MM.1S (cell line): ENCODE measurements around the gene RUNDC3A.

ENCODE experiments used
- DNase-seq: peaks from one replicate; pipeline ENCODE4 v3.0.0-alpha.2; 2015
- H2AFZ ChIP-seq: fragments of 300-600 bp; sonication (generic); 2 replicates; pipeline ENCODE4 v1.6.0; 2016; ENCODE audit warnings: antibody characterized with exemption, low read length
- H3F3A ChIP-seq: fragments of 300-600 bp; sonication (generic); 2 replicates; pipeline ENCODE4 v1.6.1; 2016; ENCODE audit warnings: mild to moderate bottlenecking, antibody characterized with exemption, low read length, moderate library complexity, mixed read lengths; ENCODE audit not compliant: insufficient read depth
- H3K27ac ChIP-seq: fragments of 300-600 bp; sonication (generic); 2 replicates; pipeline ENCODE4 v1.5.1; 2016; ENCODE audit warnings: mild to moderate bottlenecking, low read length
- H3K27me3 ChIP-seq: fragments of 300-600 bp; sonication (generic); replicated peaks from 2 replicates; pipeline ENCODE4 v1.6.0; 2016; ENCODE audit warnings: low read length; ENCODE audit not compliant: insufficient read depth
- H3K36me3 ChIP-seq: fragments of 300-600 bp; sonication (generic); replicated peaks from 2 replicates; pipeline ENCODE4 v1.6.1; 2016; ENCODE audit warnings: mild to moderate bottlenecking, low read length, mixed read lengths; ENCODE audit not compliant: insufficient read depth
- H3K4me1 ChIP-seq: fragments of 300-600 bp; sonication (generic); 2 replicates; pipeline ENCODE4 v1.6.1; 2016; ENCODE audit warnings: low read length, mixed read lengths
- H3K4me2 ChIP-seq: fragments of 300-600 bp; sonication (generic); 2 replicates; pipeline ENCODE4 v1.6.0; 2016; ENCODE audit warnings: low read depth, low read length
- H3K4me3 ChIP-seq: fragments of 300-600 bp; sonication (generic); 2 replicates; pipeline ENCODE4 v1.5.1; 2016; ENCODE audit warnings: low read length, mixed read lengths
- H3K79me2 ChIP-seq: fragments of 300-600 bp; sonication (generic); 2 replicates; pipeline ENCODE4 v1.6.1; 2016; ENCODE audit warnings: mixed run types, low read length, mixed read lengths
- H3K9ac ChIP-seq: fragments of 300-600 bp; sonication (generic); 2 replicates; pipeline ENCODE4 v1.6.1; 2016; ENCODE audit warnings: low read length, mixed read lengths
- H3K9me2 ChIP-seq: fragments of 300-600 bp; sonication (generic); replicated peaks from 2 replicates; pipeline ENCODE4 v1.6.1; 2016; ENCODE audit warnings: mild to moderate bottlenecking, low read length, mixed read lengths; ENCODE audit not compliant: insufficient read depth
- H3K9me3 ChIP-seq: fragments of 300-600 bp; sonication (generic); replicated peaks from 2 replicates; pipeline ENCODE4 v1.6.1; 2016; ENCODE audit warnings: mild to moderate bottlenecking, low read length, mixed read lengths; ENCODE audit not compliant: insufficient read depth
- H4K20me1 ChIP-seq: fragments of 300-600 bp; sonication (generic); 2 replicates; pipeline ENCODE4 v1.6.1; 2016; ENCODE audit warnings: mild to moderate bottlenecking, low read length, moderate library complexity, mixed read lengths; ENCODE audit not compliant: insufficient read depth
- EZH2 ChIP-seq: fragments of 300-600 bp; sonication (generic); optimal IDR thresholded peaks from 2 replicates; pipeline ENCODE3; 2017; ENCODE audit warnings: low read depth, mild to moderate bottlenecking, antibody characterized with exemption, low read length, mixed read lengths
- EZH2phosphoT487 ChIP-seq: fragments of 300-600 bp; sonication (generic); IDR thresholded peaks from 2 replicates; pipeline ENCODE4 v1.6.1; 2018; ENCODE audit warnings: antibody characterized with exemption, low read length
- TF ChIP-seq, protein P1 (sequence below): fragments of 300-600 bp; sonication (generic); IDR thresholded peaks from 2 replicates; pipeline ENCODE4 v1.5.1; 2016; ENCODE audit warnings: antibody characterized with exemption, low read length, mixed read lengths

RUNDC3A gene

DNA sequence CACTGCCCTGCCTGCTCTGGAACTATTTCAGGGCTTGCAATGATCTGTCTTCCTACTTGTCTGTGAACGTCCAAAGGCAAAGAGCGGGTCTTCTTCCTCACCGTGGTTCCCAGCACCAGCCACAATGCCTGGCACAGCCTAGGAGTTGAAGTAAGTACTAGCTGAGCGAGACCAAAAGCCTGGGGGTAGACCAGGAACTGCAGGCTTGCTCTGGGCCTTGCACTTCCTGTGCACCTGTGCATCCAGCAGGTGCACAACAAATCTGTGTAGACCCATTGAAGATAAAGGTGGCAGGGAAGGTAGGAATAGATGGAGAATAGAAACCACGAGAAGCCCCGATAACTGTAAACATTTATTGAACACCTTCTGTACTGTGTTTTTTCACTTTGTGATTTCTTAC, 50.6 kb downstream of the RUNDC3A start:
- Histone ChIP-seq H4K20me1 (no peaks in the 10 kb centered on the region), H2AFZ (peak overlapping the region; percentile 61), H3K9me2 (no peaks in the 10 kb centered on the region), H3K36me3 (no peaks in the 10 kb centered on the region), H3K4me3 (peak overlapping the region; percentile 26; the same call in 1 of the 2 replicates), H3K9me3 (no peaks in the 10 kb centered on the region), H3F3A (peaks cover 6% of the 10 kb centered on the region), H3K9ac (no peak overlapping the region), H3K79me2 (no peaks in the 10 kb centered on the region), H3K4me1 (peaks cover 11% of the 10 kb centered on the region), H3K27ac (peak overlapping the region; percentile 13; the same call in 1 of the 2 replicates), H3K27me3 (no peaks in the 10 kb centered on the region; the same call in 1 of the 2 replicates), H3K4me2 (peak overlapping the region; percentile 56; the same call in 1 of the 2 replicates)
- TF ChIP-seq EZH2, result no peak
- TF ChIP-seq, protein P1, sequence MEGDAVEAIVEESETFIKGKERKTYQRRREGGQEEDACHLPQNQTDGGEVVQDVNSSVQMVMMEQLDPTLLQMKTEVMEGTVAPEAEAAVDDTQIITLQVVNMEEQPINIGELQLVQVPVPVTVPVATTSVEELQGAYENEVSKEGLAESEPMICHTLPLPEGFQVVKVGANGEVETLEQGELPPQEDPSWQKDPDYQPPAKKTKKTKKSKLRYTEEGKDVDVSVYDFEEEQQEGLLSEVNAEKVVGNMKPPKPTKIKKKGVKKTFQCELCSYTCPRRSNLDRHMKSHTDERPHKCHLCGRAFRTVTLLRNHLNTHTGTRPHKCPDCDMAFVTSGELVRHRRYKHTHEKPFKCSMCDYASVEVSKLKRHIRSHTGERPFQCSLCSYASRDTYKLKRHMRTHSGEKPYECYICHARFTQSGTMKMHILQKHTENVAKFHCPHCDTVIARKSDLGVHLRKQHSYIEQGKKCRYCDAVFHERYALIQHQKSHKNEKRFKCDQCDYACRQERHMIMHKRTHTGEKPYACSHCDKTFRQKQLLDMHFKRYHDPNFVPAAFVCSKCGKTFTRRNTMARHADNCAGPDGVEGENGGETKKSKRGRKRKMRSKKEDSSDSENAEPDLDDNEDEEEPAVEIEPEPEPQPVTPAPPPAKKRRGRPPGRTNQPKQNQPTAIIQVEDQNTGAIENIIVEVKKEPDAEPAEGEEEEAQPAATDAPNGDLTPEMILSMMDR, result no peak
- peak; percentile 71 for DNase-seq

DNA sequence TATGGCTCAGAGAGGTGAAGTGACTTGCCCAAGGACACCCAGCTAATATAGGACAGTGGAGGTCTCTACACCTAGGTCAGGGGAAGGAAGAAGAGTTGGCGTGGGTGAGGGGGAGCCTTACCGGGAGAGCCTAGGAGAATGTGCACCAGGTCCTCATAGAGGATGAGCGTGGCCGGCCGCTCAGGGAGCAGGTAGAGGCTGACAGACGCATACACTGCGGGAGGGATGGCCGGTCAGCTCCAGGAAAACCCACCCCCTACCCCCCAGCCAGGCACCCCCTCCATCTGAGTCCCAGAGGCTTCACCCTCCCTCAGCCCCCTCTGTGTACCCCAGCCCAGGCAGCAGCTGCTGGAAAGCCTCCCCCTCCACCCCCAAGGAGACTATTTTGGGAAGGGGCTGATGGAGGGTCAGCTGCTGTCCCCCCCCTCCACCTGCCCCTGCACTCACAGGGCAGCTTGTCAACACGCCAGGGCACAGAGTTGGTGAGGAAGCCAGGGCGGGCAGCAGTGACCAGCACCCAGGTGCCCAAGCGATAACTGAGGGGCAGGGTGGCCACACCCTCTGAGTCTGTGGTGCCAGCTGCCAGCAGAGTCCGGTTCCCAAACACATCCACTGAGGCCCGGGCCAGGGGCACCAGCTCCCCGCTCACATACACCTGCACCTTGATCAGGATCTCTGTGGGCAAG, 51.2 kb downstream of the RUNDC3A start:
- Histone ChIP-seq H3K4me1 (peaks cover 11% of the 10 kb centered on the region), H3K27ac (no peak overlapping the region), H3K36me3 (no peaks in the 10 kb centered on the region), H4K20me1 (no peaks in the 10 kb centered on the region), H3K79me2 (no peaks in the 10 kb centered on the region), H3K4me3 (no peak overlapping the region), H3K9me3 (no peaks in the 10 kb centered on the region), H3F3A (peaks cover 6% of the 10 kb centered on the region), H3K4me2 (peak overlapping the region; percentile 56; the same call in 1 of the 2 replicates), H3K27me3 (peaks cover 3% of the 10 kb centered on the region; the same call in 1 of the 2 replicates), H3K9me2 (no peaks in the 10 kb centered on the region), H2AFZ (no peak overlapping the region), H3K9ac (no peak overlapping the region)
- no peak for TF ChIP-seq EZH2phosphoT487
- no peak for TF ChIP-seq EZH2
- TF ChIP-seq, protein P1, result no peak
- DNase-seq, result no peak

DNA sequence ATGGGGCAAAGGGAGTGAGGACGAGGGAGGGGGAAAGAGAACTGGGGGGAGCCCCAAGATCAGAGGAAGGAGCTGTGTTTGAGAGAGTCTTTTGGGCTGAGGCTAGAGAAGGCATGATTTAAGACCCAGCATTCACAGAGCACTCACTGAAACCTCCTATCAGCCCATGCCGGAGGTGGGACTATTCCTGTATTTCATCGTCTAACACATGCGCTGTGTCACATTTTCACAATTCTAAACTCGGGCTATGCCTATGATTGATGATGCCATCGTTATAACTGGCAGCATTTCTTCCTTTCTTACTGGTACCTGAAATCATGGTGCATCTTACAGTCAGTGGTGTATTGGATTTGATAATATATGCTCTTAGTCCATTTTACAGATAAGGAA, 51.7 kb downstream of the RUNDC3A start:
- Histone ChIP-seq H3K79me2 (no peaks in the 10 kb centered on the region), H3K27me3 (peaks cover 7% of the 10 kb centered on the region), H3K4me3 (no peak overlapping the region), H2AFZ (no peak overlapping the region), H3K9me3 (no peaks in the 10 kb centered on the region), H3K27ac (no peak overlapping the region), H3K4me2 (no peak overlapping the region), H3K9me2 (no peaks in the 10 kb centered on the region), H3K9ac (no peak overlapping the region), H3F3A (peaks cover 6% of the 10 kb centered on the region), H3K36me3 (no peaks in the 10 kb centered on the region), H4K20me1 (no peaks in the 10 kb centered on the region), H3K4me1 (peaks cover 11% of the 10 kb centered on the region)
- no peak for DNase-seq
- TF ChIP-seq EZH2phosphoT487 (no peak), EZH2 (no peak)
- TF ChIP-seq, protein P1, result no peak
